Right lobe of liver (tissue), 6 donors: ENCODE data around the gene SEC16B. TPM values are rescaled to one million over a fixed set of nuclear protein-coding genes. Genes with fewer than 3 reads are reported as not detected.

ENCODE experiments used
- ATAC-seq, 4 donors: fragments of 200-7000 bp; cut with Tn5 transposase; one replicate each; pipeline ENCODE4 v1.9.1; 2020; ENCODE audit warnings: mild to moderate bottlenecking in 4 of 4, moderate library complexity in 4 of 4
- DNase-seq, 3 donors: peaks; one replicate each; pipeline ENCODE4 v3.0.0-alpha.2; 2020
- H3K27ac ChIP-seq, 3 donors: fragments of 200-600 bp; one replicate each; pipeline ENCODE4 v1.8.0; 2022
- H3K27me3 ChIP-seq, 2 donors: fragments of 200-600 bp; one replicate each; pipeline ENCODE4 v1.8.0; 2022
- H3K36me3 ChIP-seq, 4 donors: fragments of 200-600 bp; sonication (generic) in 1 of 4; one replicate each; pipeline versions ENCODE4 v1.5.1 to v1.8.0; 2017 to 2022; ENCODE audit warnings: control low read depth in 1 of 4
- H3K4me1 ChIP-seq, 4 donors: fragments of 200-600 bp; sonication (generic) in 1 of 4; one replicate each; pipeline versions ENCODE4 v1.5.1 to v1.8.0; 2017 to 2022; ENCODE audit warnings: control low read depth in 1 of 4
- H3K4me3 ChIP-seq, 3 donors: fragments of 200-600 bp; one replicate each; pipeline ENCODE4 v1.8.0; 2022
- H3K9me3 ChIP-seq, 4 donors: fragments of 200-600 bp; sonication (generic) in 1 of 4; one replicate each; pipeline versions ENCODE4 v1.5.1 to v1.8.0; 2017 to 2022; ENCODE audit warnings: control low read depth in 1 of 4
- CTCF ChIP-seq, 4 donors: fragments of 200-600 bp in 3 of 4; fragments of 450-650 bp in 1 of 4; IDR thresholded peaks; one replicate each; pipeline versions ENCODE4 v1.5.1 to v1.8.0; 2016 to 2022; ENCODE audit warnings: antibody characterized with exemption in 4 of 4, mild to moderate bottlenecking in 2 of 4
- POLR2A ChIP-seq: fragments of 450-650 bp; IDR thresholded peaks from one replicate; pipeline ENCODE4 v1.6.1; 2017; ENCODE audit warnings: antibody characterized with exemption, mild to moderate bottlenecking
- WGBS: methylation state at CpG from one replicate; pipeline ENCODE4 v1.1.6; 2018; ENCODE audit warnings: low coverage, low lambda C conversion rate; ENCODE audit not compliant: insufficient coverage; ENCODE audit errors: missing lambda C conversion rate; 5-methylcytosine and 5-hydroxymethylcytosine counted together
- intact Hi-C, 2 donors: fragments of 100-400 bp; cut with DNase I; formaldehyde crosslinking; loops; one replicate each; pipeline versions ENCODE4 v1.11.2 to v1.14.1; 2022
- total RNA-seq, 6 experiments: library from RNA; depleted of rRNA in 2 of 6; stranded (reverse); fragments of >200 nt in 2 of 6; fragmentation: NEBNext Ultra II Directional in 3 of 6; extraction: Animal tissue kit (Norgen Biotek cat#: 25700) in 3 of 6; gene quantifications; one replicate each; pipeline versions ENCODE4 v1.1.0 to v1.2.4, GENCODE V29; 2016 to 2023
- donor health status: DM: no; HTN: yes; CAD: no.
- donor health status: DM: no; HTN: no; CAD: no.
- donor health status: DM: no; HTN: no; CAD: no.
- donor health status: DM: no; HTN: yes; CAD: no.
- donor health status: DM: no; HTN: yes; CAD: no.

Gene SEC16B
- total RNA-seq, 6 experiments from 2014 or later = 16.4 to 69.7 (median 39.9) TPM

GRCh38 chr1:177959811-177960515, 9.9 kb downstream of the SEC16B start:
- TF ChIP-seq POLR2A (no peak), CTCF (IDR thresholded peaks at IDR 0.05) (no peak)
- Histone ChIP-seq H3K27ac (no peak overlapping the region), H3K36me3 (peaks cover 5 to 93% (median 30%) of the 10 kb centered on the region in 4 donors), H3K4me3 (no peak overlapping the region), H3K4me1 (peaks cover 0 to 13% (median 6%) of the 10 kb centered on the region in 4 donors), H3K9me3 (no peaks in the 10 kb centered on the region), H3K27me3 (no peaks in the 10 kb centered on the region)
- intact Hi-C loops = no loop called here
- 78% methylated on average over 4 of the region's 5 CpGs for WGBS
- DNase-seq (no peak), ATAC-seq (peak in 1 of 4 donors; percentile 26)

- WGBS = 83% methylated on average over 3 of the region's 7 CpGs
- intact Hi-C loops = no loop called here
- ATAC-seq = no peak
- H3K4me1 ChIP-seq = peaks cover 0 to 13% (median 6%) of the 10 kb centered on the region in 4 donors
- H3K36me3 ChIP-seq = peaks cover 5 to 91% (median 31%) of the 10 kb centered on the region in 4 donors
- no peak overlapping the region for H3K4me3 ChIP-seq
- H3K27me3 ChIP-seq = no peaks in the 10 kb centered on the region
- H3K27ac ChIP-seq = no peak overlapping the region
- no peaks in the 10 kb centered on the region for H3K9me3 ChIP-seq
- DNase-seq = no peak
- no peak for TF ChIP-seq POLR2A
- TF ChIP-seq CTCF (IDR thresholded peaks at IDR 0.05) = no peak
Observed at GRCh38 chr1:177958092-177958491, 11.8 kb downstream of the SEC16B start.

- no peaks in the 10 kb centered on the region for H3K27me3 ChIP-seq
- WGBS = 100% methylated on average over 2 of the region's 2 CpGs
- intact Hi-C loops = no loop called here
Observed at GRCh38 chr1:177954076-177954475, 15.8 kb downstream of the SEC16B start.

GRCh38 chr1:177953549-177953948, 16.3 kb downstream of the SEC16B start:
- H3K4me3 ChIP-seq = no peak overlapping the region
- no peaks in the 10 kb centered on the region for H3K27me3 ChIP-seq
- DNase-seq (no peak), ATAC-seq (no peak)
- H3K36me3 ChIP-seq = peaks cover 5 to 75% (median 23%) of the 10 kb centered on the region in 4 donors
- H3K4me1 ChIP-seq = no peaks in the 10 kb centered on the region
- intact Hi-C loops = no loop called here
- no peaks in the 10 kb centered on the region for H3K9me3 ChIP-seq
- WGBS = 84% methylated on average over 4 of the region's 6 CpGs
- TF ChIP-seq CTCF (IDR thresholded peaks at IDR 0.05) (no peak), POLR2A (no peak)
- H3K27ac ChIP-seq = no peak overlapping the region

More at GRCh38 chr1:177954076-177954475, 15.8 kb downstream of the SEC16B start:
- no peaks in the 10 kb centered on the region for H3K9me3 ChIP-seq
- H3K4me3 ChIP-seq = no peak overlapping the region
- no peak for TF ChIP-seq CTCF (IDR thresholded peaks at IDR 0.05)
- TF ChIP-seq POLR2A = no peak
- no peak for ATAC-seq
- DNase-seq = no peak
- no peaks in the 10 kb centered on the region for H3K4me1 ChIP-seq
- peaks cover 5 to 80% (median 22%) of the 10 kb centered on the region in 4 donors for H3K36me3 ChIP-seq
- no peak overlapping the region for H3K27ac ChIP-seq
